Dermis blood vessel endothelial cell (primary cell): ENCODE measurements around the gene LRRC26. TPM values are rescaled to one million over a fixed set of nuclear protein-coding genes. Genes with fewer than 3 reads are reported as not detected.

Experiments
- DNase-seq: peaks from one replicate; pipeline ENCODE4 v3.0.0; 2010
- total RNA-seq: library from RNA; depleted of rRNA; stranded (reverse); fragments of >200 nt; gene quantifications from 2 replicates; pipeline ENCODE4 v1.2.3, GENCODE V29; 2014

LRRC26 gene
- total RNA-seq, 1 donor from 2014 or later: not detected

DNA sequence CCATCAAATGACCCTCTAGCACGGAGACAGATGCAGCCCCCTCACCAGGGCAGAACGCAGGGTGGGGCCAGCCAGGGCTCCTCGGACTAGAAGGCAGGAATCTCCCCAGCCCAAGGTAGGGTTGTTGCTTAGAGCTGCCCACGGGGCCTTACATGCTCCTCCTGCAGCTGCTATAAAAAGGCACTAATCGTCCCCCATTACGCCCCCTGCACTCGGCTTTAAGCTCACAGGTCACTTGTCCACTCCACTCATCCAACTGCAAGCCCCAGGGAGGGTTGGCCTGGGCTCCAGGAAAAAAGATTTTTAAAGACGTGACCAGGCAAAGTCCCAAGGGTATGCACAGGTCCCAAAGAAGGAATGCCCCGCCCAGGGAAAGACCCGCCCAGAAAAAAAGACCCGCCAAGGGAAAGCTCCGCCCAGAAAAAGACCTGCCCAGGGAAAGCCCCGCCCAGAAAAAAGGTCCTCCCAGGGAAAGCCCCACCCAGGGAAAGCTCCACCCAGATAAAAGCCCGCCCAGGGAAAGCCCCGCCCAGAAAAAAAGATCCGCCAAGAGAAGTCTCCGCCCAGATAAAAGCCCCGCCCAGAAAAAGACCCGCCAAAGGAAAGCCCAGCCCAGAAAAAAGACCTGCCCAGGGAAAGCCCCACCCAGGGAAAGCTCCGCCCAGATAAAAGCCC lies 19.8 kb downstream of the LRRC26 start:
- DNase-seq: no peak

- DNase-seq: no peak
Observed at GRCh38 chr9:137149363-137149762, 20.5 kb downstream of the LRRC26 start.

DNA sequence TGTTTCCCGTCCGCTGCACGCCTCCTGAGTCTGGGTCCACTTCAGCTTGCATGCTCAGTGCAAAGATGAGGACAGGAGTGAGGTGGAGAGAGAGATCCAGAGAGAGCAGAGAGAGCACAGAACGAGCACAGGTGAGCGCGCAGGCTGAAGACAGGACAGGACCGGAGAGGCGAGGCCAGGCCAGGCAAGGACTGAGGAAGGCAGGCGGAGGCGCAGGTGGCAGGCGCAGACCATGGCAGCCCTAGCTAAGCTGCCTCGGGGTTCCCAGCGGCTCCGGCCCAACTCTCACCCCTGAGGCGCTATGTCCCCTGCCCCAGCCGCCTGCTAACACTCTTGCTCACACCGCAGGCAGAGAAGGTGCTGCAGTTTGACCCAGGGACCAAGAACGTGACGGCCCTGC lies 21.2 kb downstream of the LRRC26 start:
- no peak for DNase-seq

DNA sequence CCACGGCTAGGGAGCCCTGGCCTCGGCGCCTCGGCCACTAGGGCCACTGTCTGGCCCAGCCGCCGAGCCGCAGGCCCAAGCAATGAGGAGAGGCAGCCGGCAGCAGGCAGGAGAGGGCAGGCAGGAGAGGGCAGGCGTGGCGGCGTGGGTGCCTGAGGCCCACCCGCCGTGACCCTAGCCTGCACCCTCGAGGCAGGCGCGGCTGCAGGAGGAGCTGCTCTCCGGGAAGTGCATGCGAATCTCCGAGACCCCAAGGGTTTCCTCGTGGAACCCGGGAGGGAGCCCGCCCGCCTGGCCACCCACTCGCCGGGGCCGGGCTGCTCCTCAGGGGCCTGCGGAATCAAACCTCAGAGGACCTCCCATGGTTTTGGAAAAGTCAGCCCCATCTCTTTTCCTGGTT lies 21.6 kb downstream of the LRRC26 start:
- DNase-seq: no peak

DNA sequence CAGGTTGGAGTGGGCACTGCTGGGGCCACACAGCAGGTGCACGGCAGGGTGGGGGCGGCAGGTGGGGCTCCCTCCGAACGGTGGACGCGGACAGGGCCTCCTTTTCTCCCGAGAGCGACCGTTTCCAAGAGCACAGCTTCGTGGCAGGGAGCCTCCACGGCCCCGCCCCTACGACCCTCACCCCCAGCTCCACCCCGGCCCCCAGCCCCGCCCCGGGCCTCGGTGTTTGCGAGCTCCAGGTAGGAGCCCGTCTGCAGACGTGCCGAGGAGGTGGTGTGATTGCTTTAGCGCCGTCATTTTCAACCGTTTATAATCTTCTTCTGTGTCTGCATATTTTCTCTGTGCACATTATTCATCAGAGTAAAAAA lies 22.1 kb downstream of the LRRC26 start:
- DNase-seq: no peak

- no peak for DNase-seq
Observed at GRCh38 chr9:137147091-137147792, 22.6 kb downstream of the LRRC26 start.

DNA sequence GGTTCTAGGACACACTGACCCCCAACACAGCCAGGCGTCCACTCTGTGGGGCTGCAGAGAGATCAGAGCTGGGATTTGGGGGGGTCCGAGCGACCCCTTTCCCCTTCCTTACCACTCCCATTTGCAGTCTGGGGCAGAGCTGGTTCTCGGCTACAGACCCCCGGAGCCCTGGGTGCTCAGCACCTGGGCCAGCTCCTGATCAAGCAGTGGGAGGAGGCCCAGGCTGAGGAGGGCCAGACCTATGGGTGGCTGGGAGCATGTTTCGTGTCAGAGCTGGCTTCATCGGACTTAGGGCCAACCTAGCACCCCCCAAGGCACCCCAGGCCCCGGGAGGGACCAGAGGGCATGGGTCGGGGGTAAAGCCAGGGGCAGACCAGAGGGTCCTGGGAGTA lies 23.3 kb downstream of the LRRC26 start:
- no peak for DNase-seq

DNA sequence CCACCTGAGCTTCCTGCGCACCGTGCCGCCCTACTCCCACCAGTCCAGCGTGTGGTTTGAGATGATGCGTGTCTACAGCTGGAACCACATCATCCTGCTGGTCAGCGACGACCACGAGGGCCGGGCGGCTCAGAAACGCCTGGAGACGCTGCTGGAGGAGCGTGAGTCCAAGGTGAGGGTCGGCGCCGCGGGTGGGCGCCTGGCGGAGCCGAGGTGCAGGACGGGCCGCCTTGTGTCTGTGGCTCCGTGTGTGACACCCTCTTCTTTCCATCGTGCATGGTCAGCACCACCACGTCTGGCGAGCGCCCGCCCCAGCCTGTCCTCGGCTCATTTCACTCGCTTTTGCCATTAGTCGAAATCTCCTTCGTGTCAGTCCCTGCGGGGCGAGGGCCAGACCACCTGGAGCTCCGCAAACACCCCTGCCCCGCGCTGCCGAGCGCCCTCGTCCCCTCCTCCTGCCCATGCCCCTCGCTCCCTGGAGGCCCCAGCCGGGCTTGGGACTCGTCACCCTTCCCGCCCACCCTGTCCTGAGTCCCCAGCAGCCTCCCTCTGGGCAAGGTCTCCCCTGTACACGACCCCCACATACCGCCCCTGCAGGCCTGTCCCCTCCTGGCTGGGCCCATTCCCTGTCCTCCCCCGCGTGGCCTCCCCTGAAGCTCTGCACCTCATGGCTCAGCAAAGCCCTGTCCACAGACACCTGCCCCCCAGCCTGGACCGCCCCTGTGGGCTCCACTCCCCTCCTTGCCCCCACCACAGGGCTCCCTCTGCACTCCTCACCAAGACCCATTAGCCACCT lies 23.9 kb downstream of the LRRC26 start:
- no peak for DNase-seq

DNA sequence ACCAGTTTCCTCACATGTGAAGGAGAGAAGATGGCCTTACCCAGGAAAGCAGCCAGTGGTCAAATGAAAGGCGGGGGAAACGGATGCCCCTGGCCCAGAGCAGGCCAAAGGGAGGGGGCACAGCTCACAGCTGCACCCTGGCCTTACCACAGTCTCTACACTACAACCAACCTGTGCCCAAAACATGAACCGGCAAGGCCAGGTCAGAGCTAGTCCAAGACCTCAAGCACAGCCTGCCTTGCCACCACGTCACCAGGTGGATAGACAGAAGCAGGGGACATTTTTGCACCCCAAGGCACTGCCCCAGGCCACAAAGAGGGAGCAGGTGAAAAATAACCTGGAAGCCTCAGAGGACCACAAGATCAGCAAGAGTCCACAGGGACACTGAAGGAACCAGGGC lies 26.4 kb downstream of the LRRC26 start:
- no peak for DNase-seq

GRCh38 chr9:137141976-137142936 lies 27.6 kb downstream of the LRRC26 start:
- DNase-seq: no peak

DNA sequence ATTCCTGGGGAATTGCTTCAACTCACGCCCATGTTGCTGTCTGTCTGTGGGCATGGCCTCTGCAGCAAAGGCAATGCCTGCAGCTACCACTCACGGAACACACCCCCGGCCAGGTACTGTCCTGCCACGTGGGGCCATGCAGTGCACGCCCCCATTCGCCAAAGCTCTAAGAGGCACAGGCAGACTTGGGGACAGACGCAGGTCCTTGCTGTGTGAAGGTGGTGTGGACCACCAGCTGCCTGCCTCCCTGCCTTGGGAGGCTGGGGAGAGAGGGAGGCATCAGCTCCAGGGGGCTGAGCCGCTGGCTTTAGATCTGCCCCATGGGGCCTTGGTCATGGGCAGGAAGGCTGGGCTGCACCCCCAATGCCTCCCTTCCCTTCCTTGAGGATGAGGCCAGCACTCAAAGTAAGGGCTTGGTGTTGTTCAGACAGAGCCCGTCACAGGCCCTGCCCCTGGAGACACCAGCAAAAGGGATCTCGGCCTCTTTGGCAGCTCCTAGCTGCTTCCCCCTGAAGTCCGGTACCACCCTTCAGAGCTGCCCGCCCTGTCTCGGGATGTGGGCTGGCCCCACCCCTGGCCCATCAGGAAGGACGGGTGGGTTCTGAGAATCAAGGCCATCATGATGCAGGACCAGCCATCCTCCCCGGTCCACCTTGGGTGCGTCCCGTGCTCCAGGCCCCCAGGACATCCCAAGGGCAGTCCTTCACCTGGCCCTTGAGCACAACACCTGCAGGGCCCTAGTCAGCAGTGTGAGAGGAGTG lies 28.6 kb downstream of the LRRC26 start:
- no peak for DNase-seq

DNA sequence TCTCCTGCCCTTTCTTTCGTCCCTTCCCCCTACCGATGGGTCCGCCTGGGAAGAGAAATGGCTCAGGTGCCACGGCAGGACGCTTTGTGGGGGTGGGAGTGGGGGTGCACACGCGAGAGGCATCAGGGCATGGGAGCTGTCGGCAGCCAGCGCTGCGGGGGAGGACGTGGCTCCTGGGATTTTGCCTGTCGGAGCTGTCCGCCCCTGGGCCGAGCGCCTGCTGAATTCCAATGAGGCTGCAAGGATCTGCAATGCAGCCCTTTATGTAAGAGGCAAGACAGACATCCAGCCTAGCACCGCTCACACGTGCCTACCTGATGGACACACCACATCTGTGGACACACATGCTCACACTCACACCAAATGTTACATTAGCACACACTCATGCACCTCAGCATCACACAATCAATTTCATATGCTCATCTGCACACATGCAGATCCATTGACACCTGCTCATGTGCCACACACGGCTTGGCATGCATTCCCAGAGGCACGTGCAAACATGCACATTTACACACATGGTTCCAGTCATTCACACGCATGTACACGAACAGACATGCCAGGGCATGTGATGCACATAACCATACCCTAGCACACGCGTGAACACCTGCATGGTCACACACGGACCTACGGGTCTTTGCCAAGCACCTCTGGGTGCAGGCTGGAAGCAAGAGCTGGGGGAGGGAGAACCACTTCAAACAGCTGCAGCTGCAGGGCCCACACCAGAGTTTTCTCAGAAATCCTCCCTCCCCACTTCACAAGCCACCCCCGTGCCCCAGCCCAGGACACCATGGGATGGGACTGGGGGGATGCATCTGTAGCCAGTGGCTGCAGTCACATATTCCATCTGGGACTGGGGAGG lies 29.5 kb downstream of the LRRC26 start:
- no peak for DNase-seq

DNA sequence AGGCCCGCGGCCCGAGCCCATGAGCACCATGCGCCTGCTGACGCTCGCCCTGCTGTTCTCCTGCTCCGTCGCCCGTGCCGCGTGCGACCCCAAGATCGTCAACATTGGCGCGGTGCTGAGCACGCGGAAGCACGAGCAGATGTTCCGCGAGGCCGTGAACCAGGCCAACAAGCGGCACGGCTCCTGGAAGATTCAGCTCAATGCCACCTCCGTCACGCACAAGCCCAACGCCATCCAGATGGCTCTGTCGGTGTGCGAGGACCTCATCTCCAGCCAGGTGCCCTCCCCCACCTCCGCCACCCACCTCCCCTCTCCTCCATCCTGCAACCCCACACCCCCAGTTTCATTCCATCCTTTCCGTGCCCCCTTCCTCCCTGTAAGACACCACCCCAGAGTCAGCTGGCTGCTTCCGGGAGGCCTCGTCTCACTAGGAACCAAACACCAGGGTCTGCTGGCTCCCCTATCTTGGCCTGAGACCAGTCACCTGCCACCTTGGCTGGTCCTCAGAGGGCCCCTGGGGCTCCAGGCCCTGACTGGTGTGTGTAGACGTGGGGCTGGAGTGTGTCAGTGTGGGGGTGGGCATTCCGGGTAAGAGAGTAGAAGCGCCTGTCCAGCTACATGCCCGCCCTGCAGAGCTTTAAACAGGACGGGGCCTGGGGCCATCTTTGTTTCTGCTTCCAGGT lies 30.2 kb downstream of the LRRC26 start:
- DNase-seq: no peak

DNA sequence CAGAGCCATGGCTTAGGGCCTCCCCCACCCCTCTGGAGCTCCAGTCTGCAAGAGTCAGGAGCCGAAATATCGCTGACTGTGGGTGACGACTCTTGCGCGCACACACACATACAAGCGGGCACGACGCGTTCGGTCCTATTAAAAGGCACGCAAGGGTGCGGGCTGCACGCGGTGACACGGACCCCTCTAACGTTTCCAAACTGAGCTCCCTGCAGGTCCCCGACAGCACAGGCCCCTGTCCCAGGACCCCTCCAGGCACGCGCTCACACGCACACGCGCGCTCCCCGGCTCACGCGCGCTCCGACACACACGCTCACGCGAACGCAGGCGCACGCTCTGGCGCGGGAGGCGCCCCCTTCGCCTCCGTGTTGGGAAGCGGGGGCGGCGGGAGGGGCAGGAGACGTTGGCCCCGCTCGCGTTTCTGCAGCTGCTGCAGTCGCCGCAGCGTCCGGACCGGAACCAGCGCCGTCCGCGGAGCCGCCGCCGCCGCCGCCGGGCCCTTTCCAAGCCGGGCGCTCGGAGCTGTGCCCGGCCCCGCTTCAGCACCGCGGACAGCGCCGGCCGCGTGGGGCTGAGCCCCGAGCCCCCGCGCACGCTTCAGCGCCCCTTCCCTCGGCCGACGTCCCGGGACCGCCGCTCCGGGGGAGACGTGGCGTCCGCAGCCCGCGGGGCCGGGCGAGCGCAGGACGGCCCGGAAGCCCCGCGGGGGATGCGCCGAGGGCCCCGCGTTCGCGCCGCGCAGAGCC lies 31.0 kb downstream of the LRRC26 start, which contains the start of gene GRIN1:
Gene GRIN1 (plus strand): TSS at position 433 of the 746 bp plus-strand sequence. CDS start 333 bp downstream, outside the sequence.
- DNase-seq: peak; percentile 59

- DNase-seq: no peak
Observed at GRCh38 chr9:137138058-137138721, 31.7 kb downstream of the LRRC26 start.

- DNase-seq: no peak
Observed at GRCh38 chr9:137136881-137137607, 32.8 kb downstream of the LRRC26 start.

- DNase-seq: no peak
Observed at GRCh38 chr9:137136261-137136880, 33.5 kb downstream of the LRRC26 start.
